RWPE1 (cell line): ENCODE measurements around the gene NUPR1.

Experiments used
- CTCF ChIA-PET: fragments of 350-600 bp; sonication (Branson Sonifier 250); formaldehyde crosslinking; extraction: SDS; loops from one replicate; lab custom pipeline; 2021; lab: Yijun Ruan, JAX
- POLR2A ChIA-PET: fragments of 400-600 bp; formaldehyde crosslinking; extraction: SDS; loops from one replicate; lab custom pipeline; 2020; ENCODE audit warnings: antibody characterized with exemption; ENCODE audit not compliant: low non-redundant PET; lab: Yijun Ruan, JAX
- DNase-seq: peaks from one replicate; pipeline ENCODE4 v3.0.0; 2012; ENCODE audit warnings: low spot score
- H3K27ac ChIP-seq: fragments of 450-650 bp; 2 replicates; pipeline ENCODE4 v1.5.1; 2017
- CTCF ChIP-seq: fragments of 450-650 bp; conservative IDR thresholded peaks from 2 replicates; pipeline ENCODE4 v1.5.1; 2017; ENCODE audit warnings: low read depth, mild to moderate bottlenecking

The NUPR1 gene

GRCh38 chr16:28556914-28557320 lies 18.1 kb upstream of the NUPR1 start:
- ChIA-PET POLR2A (no interaction called here), CTCF (interaction anchor here (0.5 kb wide), 1 partner anchor 19 kb away, joined by 3 read pairs; no protein-coding TSS in a partner anchor)
- no peak for TF ChIP-seq CTCF
- DNase-seq, result no peak
- H3K27ac ChIP-seq, result no peak overlapping the region

- ChIA-PET CTCF (interaction anchor here (0.6 to 0.9 kb wide), 2 partner anchors 30 to 234 kb away, joined by 3 to 4 read pairs; no protein-coding TSS in a partner anchor), POLR2A (no interaction called here)
- no peak overlapping the region for H3K27ac ChIP-seq
- no peak for DNase-seq
- no peak for TF ChIP-seq CTCF
These were observed 16.8 kb upstream of the NUPR1 start for GRCh38 chr16:28555561-28555960.

GRCh38 chr16:28554634-28555423 lies 16.1 kb upstream of the NUPR1 start:
- H3K27ac ChIP-seq, result peak overlapping the region; percentile 91
- POLR2A ChIA-PET, result interaction anchor here (0.6 kb wide), 1 partner anchor 14 kb away, joined by 5 read pairs; no protein-coding TSS in a partner anchor
- no peak for DNase-seq
- CTCF ChIA-PET, result interaction anchor here (0.6 to 0.9 kb wide), 3 partner anchors 30 to 233 kb away, joined by 3 to 4 read pairs (median 4); no protein-coding TSS in a partner anchor
- TF ChIP-seq CTCF, result no peak

GRCh38 chr16:28553776-28554633 lies 15.2 kb upstream of the NUPR1 start, which contains the start of gene SGF29:
Gene SGF29 (plus strand): TSS chr16:28553920. CDS start chr16:28581070, 27,150 bp downstream.
- peak; percentile 95 for DNase-seq
- H3K27ac ChIP-seq, result peak within 1 kb of the TSS; percentile 91
- peak; percentile 40 for TF ChIP-seq CTCF
- CTCF ChIA-PET, result interaction anchor here (0.6 kb wide), 1 partner anchor 72 kb away, joined by 3 read pairs; no protein-coding TSS in a partner anchor
- POLR2A ChIA-PET, result interaction anchor here (0.6 kb wide), 2 partner anchors 15 to 32 kb away, joined by 3 to 5 read pairs; no protein-coding TSS in a partner anchor

- TF ChIP-seq CTCF, result peak; percentile 71
- POLR2A ChIA-PET, result no interaction called here
- H3K27ac ChIP-seq, result no peak overlapping the region
- CTCF ChIA-PET, result interaction anchor here (0.6 to 0.8 kb wide), 3 partner anchors 58 to 271 kb away, joined by 3 to 6 read pairs (median 3); no protein-coding TSS in a partner anchor
- DNase-seq, result peak; percentile 21
These were observed 10.6 kb upstream of the NUPR1 start for GRCh38 chr16:28549301-28549899.
